ENCODE measurements around the gene VASP.

GRCh38 chr19:45473367-45473681 is 34.0 kb upstream of the VASP start:
- TF ChIP-seq POLR2A (IDR thresholded peaks at IDR 0.05; ENCODE audit: low read length) = no peak
- no peak for TF ChIP-seq GATA1 (IDR thresholded peaks at IDR 0.05; ENCODE audit: low read depth, low read length)
